HG03039 (cell line): Measurements from ENCODE around the gene HDAC8.

ENCODE experiments used
- ATAC-seq: cut with Tn5 transposase; IDR thresholded peaks from one replicate; pipeline ENCODE4 v1.9.1; 2021; ENCODE audit warnings: mild to moderate bottlenecking, moderate library complexity; ENCODE audit not compliant: unreplicated experiment

Gene HDAC8

GRCh38 chrX:72381439-72382201 is 191.0 kb downstream of the HDAC8 start:
- no peak for ATAC-seq

DNA sequence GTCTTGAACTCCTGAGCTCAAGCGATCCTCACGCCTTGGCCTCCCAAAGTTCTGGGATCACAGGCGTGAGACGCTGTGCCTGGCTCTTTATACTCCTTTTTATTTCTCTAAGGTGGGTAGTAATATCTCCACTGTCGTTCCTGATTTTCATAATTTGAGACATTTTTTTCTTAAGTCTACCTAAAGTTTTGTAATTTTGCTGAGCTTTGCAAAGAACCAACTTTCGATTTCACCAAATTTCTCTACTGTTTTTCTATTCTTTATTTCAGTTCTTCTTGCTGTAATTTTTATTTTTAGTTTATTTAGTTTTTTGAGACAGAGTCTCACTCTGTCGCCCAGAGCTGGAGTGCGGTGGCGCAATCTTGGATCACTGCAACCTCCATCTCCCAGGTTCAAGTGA is 196.5 kb downstream of the HDAC8 start:
- ATAC-seq = no peak

DNA sequence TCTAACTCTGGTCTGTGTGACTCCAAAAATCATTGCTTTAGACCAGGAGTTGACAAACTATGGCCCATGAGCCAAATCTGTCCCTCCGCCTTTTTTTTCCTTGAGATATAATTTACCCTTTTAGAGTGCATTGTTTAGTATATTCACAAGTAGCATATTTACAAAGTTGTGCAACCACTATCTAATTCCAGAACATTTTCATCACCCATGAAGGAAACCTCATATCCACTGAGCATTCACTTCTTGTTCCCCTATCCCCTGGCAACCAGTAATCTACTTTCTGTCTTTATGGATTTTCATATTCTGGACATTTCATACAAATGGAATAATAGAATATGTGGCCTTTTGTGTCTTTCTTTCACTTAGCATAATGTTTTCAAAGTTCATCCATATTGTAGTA is 199.5 kb downstream of the HDAC8 start:
- ATAC-seq = no peak

DNA sequence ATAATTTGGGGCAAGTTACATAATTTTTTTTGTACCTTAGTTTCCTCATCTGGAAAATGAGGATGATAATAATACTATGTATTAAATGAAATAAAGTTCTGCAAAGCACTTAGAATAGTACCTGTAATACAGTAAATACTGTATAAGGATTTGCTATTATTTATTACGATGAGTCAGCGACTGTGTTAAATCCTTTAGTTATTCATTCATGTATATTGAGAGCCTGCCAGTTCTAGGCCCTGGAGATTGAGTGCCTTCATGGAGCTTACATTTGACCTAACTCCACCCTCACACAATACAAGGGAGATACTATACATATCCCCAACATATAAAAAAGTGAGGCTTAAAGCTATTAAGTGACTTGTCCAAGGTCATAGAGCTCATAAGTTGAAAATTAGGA is 199.9 kb downstream of the HDAC8 start:
- ATAC-seq = no peak

DNA sequence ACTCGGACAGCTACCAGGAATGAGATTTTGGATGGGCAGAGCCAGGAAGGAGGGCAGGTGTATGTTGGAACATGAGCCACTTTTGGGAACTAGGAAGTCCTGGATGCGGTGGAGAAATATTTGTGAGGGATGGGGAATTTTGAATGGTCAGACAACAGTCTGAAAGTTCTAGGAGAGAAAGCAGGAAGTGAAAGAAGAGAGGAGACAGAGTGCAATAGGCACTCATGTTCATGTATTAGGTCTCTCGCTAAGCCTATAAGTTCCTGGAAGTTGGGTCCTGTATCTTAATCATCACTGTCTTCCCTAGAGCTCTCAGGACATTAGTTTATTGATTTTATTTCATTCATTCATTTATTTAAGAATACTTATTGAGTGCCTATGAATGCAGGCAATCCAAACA is 201.2 kb downstream of the HDAC8 start:
- no peak for ATAC-seq

- no peak for ATAC-seq
Observed at GRCh38 chrX:72368796-72369195, 203.8 kb downstream of the HDAC8 start.

- ATAC-seq = no peak
Observed at GRCh38 chrX:72367516-72367915, 205.1 kb downstream of the HDAC8 start.

GRCh38 chrX:72366701-72367454 is 205.8 kb downstream of the HDAC8 start:
- no peak for ATAC-seq

DNA sequence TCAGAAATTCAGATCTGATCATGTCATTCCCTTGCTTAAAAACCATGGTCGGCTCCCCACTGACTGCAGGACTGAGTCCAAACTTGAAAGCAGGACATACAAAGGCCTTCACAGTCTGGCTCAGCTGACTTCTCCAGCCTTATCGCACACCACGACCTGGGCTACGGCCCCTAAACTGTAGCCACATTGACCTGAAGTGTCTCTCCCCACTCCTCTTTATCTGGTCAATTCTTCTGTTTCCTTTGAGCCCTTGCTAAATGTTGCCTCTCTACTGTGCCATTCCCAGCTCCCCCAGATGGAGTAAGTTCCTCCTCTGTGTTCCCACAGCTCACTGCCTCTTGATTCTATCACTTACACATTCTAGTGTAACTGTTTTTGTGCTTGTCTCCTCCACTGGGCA is 206.5 kb downstream of the HDAC8 start:
- ATAC-seq = no peak

- ATAC-seq = no peak
Observed at GRCh38 chrX:72365126-72365525, 207.5 kb downstream of the HDAC8 start.

GRCh38 chrX:72360326-72360725 is 212.3 kb downstream of the HDAC8 start:
- ATAC-seq = no peak

DNA sequence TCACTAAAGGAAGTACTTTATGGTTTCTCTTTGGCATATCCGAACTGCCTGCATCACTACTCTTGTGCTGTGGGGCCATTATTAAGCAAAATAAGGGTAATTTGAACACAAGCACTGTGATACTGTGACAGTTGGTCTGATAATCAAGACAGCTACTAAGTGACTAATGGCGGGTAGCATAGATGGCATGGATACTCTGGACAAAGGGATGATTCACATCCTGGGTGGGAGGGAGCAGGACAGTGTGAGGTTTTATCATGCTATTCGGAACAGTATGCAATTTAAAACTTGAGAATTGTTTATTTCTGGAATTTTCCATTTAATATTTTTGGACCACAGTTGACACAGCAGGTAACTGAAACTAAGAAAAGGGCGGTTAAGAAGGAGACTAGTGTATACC is 214.3 kb downstream of the HDAC8 start:
- ATAC-seq = no peak

GRCh38 chrX:72352786-72353185 is 219.9 kb downstream of the HDAC8 start:
- no peak for ATAC-seq

DNA sequence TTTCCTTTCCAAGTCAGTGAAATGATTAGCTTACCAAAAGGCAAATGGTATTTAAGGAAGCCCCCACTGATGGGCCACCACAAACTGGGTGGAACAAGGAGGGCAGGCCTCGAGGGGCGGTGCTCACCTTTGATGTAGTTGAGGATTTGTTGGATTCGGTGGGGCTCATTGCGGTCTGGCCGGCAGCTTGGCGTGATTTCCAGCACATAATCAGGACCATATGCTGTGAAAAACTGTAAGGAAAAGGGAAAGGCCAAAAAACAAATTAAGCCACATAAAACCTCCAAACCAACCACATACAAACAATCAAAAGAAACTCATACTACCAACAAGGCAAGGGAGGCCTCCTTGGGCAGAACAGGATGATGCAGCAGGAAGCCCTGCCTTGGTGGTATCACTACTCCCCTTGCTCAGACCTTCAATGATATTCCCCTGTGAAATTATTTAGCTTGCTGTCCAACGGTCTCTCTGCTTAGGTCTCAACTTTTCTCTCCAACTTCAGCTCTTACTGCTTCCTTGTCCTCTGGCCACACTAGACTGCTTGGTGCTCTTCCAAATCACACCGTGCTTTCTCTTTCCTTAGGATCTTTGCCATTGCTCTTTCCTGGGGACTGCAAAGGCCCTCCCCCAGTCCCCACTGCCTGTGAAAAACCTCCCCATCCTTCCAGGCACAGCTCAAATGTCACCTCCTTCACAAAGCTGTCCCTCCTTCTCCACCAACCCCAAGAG is 220.9 kb downstream of the HDAC8 start:
- ATAC-seq = no peak

DNA sequence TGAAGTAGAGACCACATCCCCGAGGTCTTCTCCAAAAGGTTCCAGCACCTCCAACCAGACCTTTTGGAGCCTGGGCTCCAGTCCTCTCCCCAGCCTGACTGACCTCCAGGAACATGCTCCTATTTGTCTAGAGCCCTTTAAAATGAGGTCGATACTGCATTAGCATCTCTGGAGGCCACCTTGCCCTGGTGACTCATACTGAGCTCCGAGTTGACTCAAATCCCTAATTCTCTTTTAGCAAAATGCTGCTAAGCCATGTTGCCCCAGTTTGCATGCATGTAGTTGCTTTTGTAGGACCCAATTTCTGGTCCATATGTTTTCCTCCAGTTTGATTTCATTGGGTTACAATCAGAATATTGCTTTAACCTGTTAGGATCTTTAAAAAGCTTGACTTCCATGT is 223.5 kb downstream of the HDAC8 start:
- peak; percentile 97 for ATAC-seq

- ATAC-seq = no peak
Observed at GRCh38 chrX:72348247-72348979, 224.2 kb downstream of the HDAC8 start.

DNA sequence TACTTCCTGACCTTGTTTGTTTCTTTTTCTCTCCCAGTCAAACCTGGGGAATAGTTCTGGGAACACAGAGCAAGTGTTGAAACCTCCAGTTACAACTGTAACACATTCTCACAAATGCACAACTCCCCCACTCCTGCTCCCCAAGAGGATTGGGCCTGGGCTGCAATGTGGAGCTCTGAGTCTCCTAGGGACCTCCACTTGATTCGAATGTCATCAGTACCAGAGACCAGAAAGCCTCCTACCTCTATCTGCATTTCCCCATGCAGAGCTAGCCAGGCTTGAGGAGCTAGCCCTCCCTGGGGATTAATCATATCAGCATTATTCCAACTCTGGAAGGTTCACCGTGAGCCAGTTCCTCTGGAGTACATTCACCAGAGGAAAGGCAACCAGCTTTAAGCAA is 225.3 kb downstream of the HDAC8 start:
- ATAC-seq = no peak

DNA sequence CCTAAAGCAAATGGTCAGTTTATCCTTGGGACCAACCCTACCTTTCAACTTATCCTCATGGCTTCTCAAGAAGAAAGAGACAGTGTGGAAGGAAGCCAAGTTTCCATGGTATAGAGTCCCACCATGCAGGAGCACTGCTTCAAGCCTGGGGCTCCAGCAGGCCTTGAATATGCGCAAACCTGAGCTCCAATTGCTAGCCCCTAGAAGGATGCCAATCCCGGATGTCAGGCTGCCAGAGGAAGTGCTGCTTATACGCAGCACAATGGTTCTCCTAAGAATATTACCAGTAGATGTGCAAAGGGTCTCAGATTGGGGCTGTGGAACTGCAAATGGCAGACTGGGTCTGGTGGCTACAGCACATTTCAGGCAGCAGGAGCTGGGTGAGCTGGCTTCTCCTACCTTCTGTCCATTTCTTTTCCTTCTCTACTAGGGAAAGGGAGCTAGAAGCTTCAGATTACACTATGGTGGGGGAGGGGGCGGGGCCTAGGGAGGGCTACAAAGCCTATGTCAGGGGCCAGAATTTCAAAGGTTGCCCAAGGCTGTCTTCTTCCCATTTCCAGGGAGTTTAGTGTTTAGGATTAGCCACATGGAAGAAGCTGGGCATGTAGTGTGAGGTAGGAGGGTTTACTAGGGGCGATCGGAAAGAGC is 226.2 kb downstream of the HDAC8 start:
- no peak for ATAC-seq

GRCh38 chrX:72340626-72341025 is 232.0 kb downstream of the HDAC8 start:
- no peak for ATAC-seq

DNA sequence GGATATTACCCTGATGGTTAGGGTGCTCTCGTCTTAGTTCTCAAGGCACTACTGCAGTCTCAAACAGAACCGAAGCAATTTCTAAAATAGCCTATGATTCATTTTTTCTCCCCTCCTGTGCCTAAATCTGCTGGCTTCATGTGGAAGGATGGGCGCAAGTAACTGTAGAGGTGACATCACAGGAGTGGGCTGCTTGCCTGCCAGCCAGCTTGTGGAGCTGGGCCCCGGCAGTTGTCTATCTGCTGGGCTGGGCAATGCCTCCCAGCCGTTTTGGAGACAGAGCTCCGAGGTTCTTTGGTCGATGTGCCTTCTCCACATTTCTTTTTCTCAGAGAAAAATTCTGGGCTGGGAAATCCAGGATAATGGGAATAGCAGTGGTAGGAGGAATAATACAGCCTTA is 232.6 kb downstream of the HDAC8 start:
- no peak for ATAC-seq

GRCh38 chrX:72330131-72330530 is 242.5 kb downstream of the HDAC8 start:
- no peak for ATAC-seq
